ENCODE measurements around the gene MAST2.

DNA sequence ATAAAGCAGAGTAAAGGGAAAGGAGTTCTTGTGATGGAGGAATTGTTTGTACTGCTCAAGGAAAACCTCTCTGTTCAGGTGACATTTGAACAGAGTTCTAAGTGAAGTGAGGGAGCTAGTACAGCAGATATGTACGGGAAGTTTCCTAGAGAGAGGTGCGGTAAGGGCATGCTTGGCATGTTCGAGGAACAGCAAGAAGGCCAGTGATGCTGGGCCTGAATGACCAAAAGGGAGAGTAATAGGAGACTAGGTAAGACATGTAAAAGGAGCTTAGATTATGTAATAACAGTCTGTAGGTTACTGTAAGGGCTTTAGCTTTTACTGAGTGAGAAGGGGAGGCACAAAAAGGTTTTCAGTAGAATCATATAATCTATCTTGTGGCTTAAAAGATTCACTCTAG lies 265.1 kb downstream of the MAST2 start:
- TF ChIP-seq HNRNPUL1 (IDR thresholded peaks at IDR 0.05; ENCODE audit: low read depth, low read length), result no peak
- TF ChIP-seq, protein P1, sequence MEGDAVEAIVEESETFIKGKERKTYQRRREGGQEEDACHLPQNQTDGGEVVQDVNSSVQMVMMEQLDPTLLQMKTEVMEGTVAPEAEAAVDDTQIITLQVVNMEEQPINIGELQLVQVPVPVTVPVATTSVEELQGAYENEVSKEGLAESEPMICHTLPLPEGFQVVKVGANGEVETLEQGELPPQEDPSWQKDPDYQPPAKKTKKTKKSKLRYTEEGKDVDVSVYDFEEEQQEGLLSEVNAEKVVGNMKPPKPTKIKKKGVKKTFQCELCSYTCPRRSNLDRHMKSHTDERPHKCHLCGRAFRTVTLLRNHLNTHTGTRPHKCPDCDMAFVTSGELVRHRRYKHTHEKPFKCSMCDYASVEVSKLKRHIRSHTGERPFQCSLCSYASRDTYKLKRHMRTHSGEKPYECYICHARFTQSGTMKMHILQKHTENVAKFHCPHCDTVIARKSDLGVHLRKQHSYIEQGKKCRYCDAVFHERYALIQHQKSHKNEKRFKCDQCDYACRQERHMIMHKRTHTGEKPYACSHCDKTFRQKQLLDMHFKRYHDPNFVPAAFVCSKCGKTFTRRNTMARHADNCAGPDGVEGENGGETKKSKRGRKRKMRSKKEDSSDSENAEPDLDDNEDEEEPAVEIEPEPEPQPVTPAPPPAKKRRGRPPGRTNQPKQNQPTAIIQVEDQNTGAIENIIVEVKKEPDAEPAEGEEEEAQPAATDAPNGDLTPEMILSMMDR (CRISPR knock-in tag; IDR thresholded peaks at IDR 0.05), result no peak

Data from HepG2 (cell line).